HAP-1 (cell line): ENCODE measurements around the gene ZNHIT2.
A peak's percentile ranks its signal among the peaks of the same experiment; 100 is the strongest.

Experiments used
- DNase-seq, 2 experiments: peaks; one replicate each; pipeline ENCODE4 v3.0.0-alpha.2; 2016 to 2020; ENCODE audit warnings: low spot score in 2 of 2
- H3K27me3 ChIP-seq: fragments of 250-450 bp; sonication (Bioruptor Pico); 2 replicates; pipeline ENCODE4 v1.5.1; 2020; ENCODE audit warnings: low read depth, mild to moderate bottlenecking, moderate library complexity
- H3K36me3 ChIP-seq: fragments of 250-450 bp; sonication (Bioruptor Pico); replicated peaks from 2 replicates; pipeline ENCODE4 v1.5.1; 2020; ENCODE audit warnings: mild to moderate bottlenecking
- H3K4me1 ChIP-seq: fragments of 250-450 bp; sonication (Bioruptor Pico); 2 replicates; pipeline ENCODE4 v1.5.1; 2020; ENCODE audit warnings: mild to moderate bottlenecking
- H3K4me3 ChIP-seq: fragments of 250-450 bp; sonication (Bioruptor Pico); 2 replicates; pipeline ENCODE4 v1.5.1; 2020; ENCODE audit warnings: mild to moderate bottlenecking, moderate library complexity
- H3K9me3 ChIP-seq: fragments of 250-450 bp; sonication (Bioruptor Pico); 2 replicates; pipeline ENCODE4 v1.5.1; 2020; ENCODE audit warnings: mild to moderate bottlenecking, moderate library complexity
- in situ Hi-C: fragments of 300-500 bp; cut with MboI; formaldehyde crosslinking; loops from 3 replicates; pipeline ENCODE4 v1.14.3; 2020; ENCODE audit warnings: low sequenced_read_pairs, inconsistent platforms, mixed read lengths

Gene ZNHIT2

DNA sequence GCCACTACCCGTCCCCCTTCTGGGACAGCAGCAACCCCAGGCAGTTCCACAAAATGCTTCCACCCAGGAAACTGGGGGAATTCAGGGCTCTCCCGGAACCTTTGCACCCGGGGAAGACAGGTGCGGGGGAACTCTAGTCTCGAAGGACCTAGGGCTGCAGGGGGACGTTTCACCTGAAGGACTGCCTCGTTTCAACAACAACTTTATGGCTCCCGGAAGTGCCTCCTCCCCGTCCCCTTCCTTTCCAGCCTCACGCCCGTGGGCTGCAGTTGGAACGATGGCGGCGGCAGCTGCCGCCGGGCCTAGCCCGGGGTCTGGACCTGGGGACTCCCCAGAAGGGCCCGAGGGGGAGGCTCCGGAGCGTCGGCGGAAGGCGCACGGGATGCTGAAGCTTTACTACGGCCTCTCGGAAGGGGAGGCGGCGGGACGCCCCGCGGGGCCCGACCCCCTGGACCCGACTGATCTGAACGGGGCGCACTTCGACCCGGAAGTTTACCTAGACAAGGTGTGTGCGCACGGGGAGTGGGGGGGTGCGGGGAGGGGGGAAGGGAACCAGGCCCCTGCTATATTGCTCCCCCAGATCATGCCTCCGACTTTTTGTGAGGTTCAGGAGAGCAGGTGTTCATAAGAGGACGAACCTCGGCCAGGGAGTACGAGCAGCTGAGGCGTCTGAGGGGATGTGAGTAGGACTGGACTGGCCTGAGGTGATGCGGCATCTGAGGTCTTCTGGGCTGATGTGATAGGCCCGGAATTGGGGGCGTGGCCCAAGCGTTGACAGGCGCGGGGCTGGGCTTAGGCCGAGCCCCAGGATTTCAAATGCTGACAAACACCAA, 21.3 kb downstream of the ZNHIT2 start, which contains the start of gene VPS51:
VPS51 (plus strand) TSS at position 241 of the 833 bp plus-strand sequence; CDS start at position 278, 37 bp downstream.
- Histone ChIP-seq H3K4me3 (peak within 1 kb of the TSS; percentile 91), H3K9me3 (no peaks in the 10 kb centered on the region), H3K4me1 (peaks cover 3% of the 10 kb centered on the region; the same call in 1 of the 2 replicates), H3K36me3 (no peaks in the 10 kb centered on the region), H3K27me3 (no peaks in the 10 kb centered on the region)
- in situ Hi-C loops: no loop called here
- DNase-seq: peak; percentile 84 to 91

DNA sequence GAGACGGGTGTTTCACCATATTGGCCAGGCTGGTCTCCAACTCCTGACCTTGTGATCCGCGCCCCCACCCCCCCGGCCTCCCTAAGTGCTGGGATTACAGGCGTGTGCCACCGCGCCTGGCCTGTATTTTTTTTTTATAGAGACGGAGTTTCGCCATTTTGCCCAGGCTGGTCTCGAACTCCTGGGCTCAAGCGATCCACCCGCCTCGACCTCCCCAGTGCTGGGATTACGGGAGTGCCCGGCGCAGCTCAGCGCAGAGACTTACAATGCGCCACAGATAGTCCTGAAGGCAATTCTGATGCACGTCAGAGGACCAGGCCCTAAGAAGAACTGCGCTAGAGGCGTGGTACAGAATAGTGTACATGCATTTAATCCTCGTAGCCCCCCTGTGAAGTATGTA, 22.1 kb downstream of the ZNHIT2 start:
- no peaks in the 10 kb centered on the region for H3K36me3 ChIP-seq
- H3K27me3 ChIP-seq: no peaks in the 10 kb centered on the region
- H3K4me1 ChIP-seq: peaks cover 3% of the 10 kb centered on the region; the same call in 1 of the 2 replicates
- DNase-seq: no peak
- no peaks in the 10 kb centered on the region for H3K9me3 ChIP-seq
- H3K4me3 ChIP-seq: peak overlapping the region; percentile 91
- in situ Hi-C loops: no loop called here

DNA sequence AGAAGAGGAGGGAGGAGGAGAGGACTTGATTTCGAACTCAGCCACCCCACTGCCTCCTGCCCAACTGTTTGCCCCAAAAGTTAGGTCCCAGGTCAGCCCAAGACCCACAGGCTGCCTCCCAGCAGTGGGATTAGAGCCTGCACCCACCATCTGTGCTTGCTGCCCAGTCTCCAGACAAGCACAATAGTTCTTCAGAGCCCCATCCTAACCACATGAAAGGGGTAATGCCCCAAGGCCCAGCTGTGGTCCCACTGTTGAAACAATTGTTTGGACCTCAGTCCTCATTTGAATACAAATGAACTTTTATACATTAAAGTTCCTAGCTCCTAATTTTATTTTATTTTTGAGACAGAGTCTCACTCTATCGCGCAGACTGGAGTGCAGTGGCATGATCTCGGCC, 26.9 kb downstream of the ZNHIT2 start:
- in situ Hi-C loops: no loop called here
- DNase-seq: no peak
- Histone ChIP-seq H3K4me1 (peaks cover under 1% of the 10 kb centered on the region; the same call in 1 of the 2 replicates), H3K27me3 (no peaks in the 10 kb centered on the region), H3K9me3 (no peaks in the 10 kb centered on the region), H3K4me3 (no peak overlapping the region), H3K36me3 (peaks cover 19% of the 10 kb centered on the region)

DNA sequence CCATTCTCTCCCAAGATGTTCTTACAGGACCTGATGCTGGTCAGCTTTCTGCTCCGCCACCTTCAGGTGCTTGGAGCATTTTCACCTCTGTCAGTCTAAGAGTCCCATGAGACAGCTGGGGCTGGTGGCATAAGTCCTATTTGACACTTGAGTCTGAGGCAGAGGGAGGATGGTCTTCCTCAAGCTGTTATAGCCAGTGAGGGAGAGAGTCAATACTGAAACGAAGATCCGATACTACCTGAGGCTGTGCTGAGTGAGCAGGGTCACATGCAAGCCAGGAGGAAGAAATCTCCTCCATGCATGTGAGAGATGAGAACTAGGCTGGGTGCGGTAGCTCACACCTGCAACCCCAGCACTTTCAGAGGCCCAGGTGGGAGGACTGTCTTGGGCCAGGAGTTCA, 27.9 kb downstream of the ZNHIT2 start:
- in situ Hi-C loops: no loop called here
- peaks cover 19% of the 10 kb centered on the region for H3K36me3 ChIP-seq

DNA sequence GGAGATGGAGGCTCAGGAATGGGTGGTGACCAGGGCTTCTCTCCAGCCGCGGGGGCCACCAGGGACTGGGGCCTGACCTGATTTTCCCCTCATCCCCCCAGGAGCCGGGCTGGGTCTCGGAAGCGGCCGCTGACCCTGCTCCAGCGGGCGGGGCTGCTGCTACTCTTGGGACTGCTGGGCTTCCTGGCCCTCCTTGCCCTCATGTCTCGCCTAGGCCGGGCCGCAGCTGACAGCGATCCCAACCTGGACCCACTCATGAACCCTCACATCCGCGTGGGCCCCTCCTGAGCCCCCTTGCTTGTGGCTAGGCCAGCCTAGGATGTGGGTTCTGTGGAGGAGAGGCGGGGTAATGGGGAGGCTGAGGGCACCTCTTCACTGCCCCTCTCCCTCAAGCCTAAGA, 29.7 kb downstream of the ZNHIT2 start:
- no peak for DNase-seq
- Histone ChIP-seq H3K27me3 (no peaks in the 10 kb centered on the region), H3K4me3 (no peak overlapping the region), H3K9me3 (no peaks in the 10 kb centered on the region), H3K36me3 (peaks cover 26% of the 10 kb centered on the region), H3K4me1 (peaks cover 2% of the 10 kb centered on the region; the same call in 1 of the 2 replicates)
- in situ Hi-C loops: no loop called here

More for the DNA sequence above, 27.9 kb downstream of the ZNHIT2 start:
- H3K4me3 ChIP-seq: no peak overlapping the region
- H3K9me3 ChIP-seq: no peaks in the 10 kb centered on the region
- DNase-seq: no peak
- no peaks in the 10 kb centered on the region for H3K27me3 ChIP-seq
- no peaks in the 10 kb centered on the region for H3K4me1 ChIP-seq

DNA sequence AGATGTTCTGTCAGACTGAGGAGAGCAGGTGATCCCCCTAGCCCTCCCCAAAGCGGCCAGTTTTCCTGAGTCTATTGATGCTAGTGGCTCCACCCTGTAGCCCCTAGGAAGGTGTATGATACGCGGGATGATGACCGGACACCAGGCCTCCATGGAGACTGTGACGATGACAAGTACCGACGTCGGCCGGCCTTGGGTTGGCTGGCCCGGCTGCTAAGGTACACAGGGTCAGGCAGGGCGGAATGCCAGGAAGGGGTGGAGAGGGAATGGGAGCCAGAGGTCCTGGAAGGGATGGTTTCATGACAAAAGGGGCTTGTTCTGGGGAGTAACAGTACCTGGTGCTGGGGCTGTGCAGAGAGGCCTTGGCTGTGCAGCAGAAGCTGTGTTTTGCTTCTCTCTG, 30.3 kb downstream of the ZNHIT2 start:
- H3K4me3 ChIP-seq: no peak overlapping the region
- H3K36me3 ChIP-seq: peaks cover 30% of the 10 kb centered on the region
- no peaks in the 10 kb centered on the region for H3K9me3 ChIP-seq
- H3K27me3 ChIP-seq: no peaks in the 10 kb centered on the region
- no peak for DNase-seq
- in situ Hi-C loops: no loop called here
- H3K4me1 ChIP-seq: peaks cover 6% of the 10 kb centered on the region

DNA sequence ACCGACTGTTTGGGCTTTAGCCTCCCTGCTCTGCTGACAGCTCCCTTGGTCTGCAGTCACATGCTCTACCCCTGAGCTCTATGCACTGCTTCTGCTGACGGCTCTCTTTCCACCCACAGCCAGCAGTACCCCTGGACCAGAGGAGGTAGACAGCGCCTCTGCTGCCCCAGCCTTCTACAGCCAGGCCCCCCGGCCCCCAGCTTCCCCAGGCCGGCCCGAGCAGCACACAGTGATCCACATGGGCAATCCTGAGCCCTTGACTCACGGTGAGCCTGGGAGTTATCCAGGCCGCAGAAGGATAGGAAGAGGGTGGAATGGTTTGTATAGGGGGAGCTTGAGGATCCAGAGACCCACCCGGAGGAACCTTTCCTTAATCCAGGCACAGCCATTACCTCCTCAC, 30.7 kb downstream of the ZNHIT2 start:
- H3K4me1 ChIP-seq: peaks cover 6% of the 10 kb centered on the region
- H3K9me3 ChIP-seq: no peaks in the 10 kb centered on the region
- no peak for DNase-seq
- no peaks in the 10 kb centered on the region for H3K27me3 ChIP-seq
- H3K36me3 ChIP-seq: peaks cover 34% of the 10 kb centered on the region
- H3K4me3 ChIP-seq: no peak overlapping the region
- in situ Hi-C loops: no loop called here

DNA sequence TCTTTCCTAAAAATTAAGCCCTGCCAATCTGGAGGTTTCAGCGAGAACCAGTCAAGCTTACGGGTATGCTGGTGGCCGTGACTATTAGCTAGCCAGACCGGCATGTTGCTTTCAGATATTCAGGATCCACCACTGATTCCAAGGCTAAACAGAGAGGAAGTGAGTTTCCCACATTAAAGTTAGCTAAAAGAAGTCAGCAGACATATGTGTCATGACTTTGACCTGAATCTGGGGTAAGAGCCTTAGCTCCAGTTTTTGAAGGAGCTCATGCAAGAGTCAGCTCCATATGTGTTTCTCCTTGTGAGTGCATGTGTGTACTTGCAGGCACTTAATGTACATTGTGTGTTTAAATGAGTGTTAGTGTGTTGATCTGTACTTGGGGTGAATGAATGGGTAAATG, 32.1 kb downstream of the ZNHIT2 start:
- Histone ChIP-seq H3K27me3 (no peaks in the 10 kb centered on the region), H3K9me3 (no peaks in the 10 kb centered on the region), H3K4me1 (peaks cover 6% of the 10 kb centered on the region), H3K4me3 (no peak overlapping the region), H3K36me3 (peaks cover 47% of the 10 kb centered on the region)
- DNase-seq: no peak
- in situ Hi-C loops: no loop called here

DNA sequence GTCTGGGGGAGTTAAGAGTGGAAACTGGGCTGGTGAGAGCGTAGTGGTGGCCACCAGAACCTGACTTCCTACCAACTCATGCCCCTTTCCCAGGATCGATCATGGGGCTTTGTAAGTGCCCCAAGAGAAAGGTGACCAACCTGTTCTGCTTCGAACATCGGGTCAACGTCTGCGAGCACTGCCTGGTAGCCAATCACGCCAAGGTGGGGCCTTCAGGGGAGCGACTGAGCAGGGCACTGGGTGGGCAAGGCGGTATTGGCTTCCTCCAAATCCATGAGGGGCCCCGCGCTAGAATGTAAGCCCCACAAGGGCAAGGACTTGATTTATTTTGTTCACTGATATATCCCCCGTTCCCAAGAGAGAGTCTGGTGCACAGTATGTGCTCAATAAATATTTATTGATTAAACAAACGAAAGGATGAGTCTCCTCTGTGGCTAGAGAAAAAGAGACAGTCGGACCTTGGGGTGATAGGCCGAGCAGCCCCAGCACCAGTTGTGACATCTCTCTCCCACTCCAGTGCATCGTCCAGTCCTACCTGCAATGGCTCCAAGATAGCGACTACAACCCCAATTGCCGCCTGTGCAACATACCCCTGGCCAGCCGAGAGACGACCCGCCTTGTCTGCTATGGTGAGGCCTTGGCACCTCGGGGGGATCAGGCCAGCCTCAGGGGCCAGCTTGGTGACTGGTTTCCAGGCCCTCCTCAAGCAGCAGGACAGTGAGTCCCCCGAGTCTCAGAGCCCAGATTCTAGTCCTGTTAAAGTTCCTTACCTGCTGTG, 32.7 kb downstream of the ZNHIT2 start:
- H3K36me3 ChIP-seq: peaks cover 54% of the 10 kb centered on the region
- no peaks in the 10 kb centered on the region for H3K9me3 ChIP-seq
- H3K4me3 ChIP-seq: peak overlapping the region; percentile 98
- H3K27me3 ChIP-seq: no peaks in the 10 kb centered on the region
- in situ Hi-C loops: no loop called here
- H3K4me1 ChIP-seq: peaks cover 6% of the 10 kb centered on the region
- no peak for DNase-seq

DNA sequence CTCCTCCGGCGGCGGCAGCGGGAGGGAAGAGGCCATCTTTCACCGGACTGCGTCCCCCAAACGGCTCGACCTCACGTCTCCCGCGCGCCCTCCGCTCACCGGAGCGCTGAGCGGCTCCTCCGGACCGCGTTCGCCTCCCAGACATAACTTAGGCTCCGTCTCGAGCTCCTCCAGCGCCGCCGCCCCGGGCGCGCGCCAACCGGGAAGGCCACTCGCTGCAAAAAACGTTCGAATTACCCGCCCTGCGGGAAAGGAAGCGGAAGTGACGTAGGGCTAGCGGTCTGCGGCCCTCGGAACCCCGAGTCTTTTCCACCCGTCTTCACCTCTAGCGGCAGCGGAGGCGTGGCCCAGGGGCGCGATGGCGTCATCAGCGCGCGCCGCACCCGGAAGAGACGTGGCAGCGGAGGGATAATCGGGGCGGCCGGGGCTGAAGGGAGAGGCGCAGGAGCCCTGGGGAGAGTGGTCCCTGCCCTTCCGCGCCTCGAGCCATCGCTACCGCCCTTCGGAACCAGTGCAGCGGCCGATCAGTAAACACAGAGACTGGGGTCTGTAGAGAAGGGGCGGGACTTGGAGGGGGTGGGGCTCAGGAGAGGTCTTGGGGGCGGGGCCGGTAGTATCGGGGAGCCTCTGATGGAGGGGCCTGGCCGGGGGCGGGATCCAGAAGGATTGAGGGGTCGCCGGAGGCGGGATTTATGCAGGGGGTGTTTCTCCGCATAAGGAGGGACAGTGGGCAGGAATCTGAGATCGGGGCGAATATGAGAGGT, 33.5 kb downstream of the ZNHIT2 start, which contains the start of the genes CDCA5 and ZFPL1:
CDCA5 (minus strand) TSS at position 207 of the 764 bp plus-strand sequence; CDS start at position 145, 62 bp downstream.
ZFPL1 (plus strand) TSS at position 389 of the 764 bp plus-strand sequence. CDS start 477 bp downstream, outside the sequence.
- peak within 1 kb of the TSS; percentile 98 for H3K4me3 ChIP-seq
- peaks cover 62% of the 10 kb centered on the region for H3K36me3 ChIP-seq
- peak; percentile 94 to 96 for DNase-seq
- H3K4me1 ChIP-seq: peaks cover 6% of the 10 kb centered on the region
- H3K27me3 ChIP-seq: no peaks in the 10 kb centered on the region
- no peaks in the 10 kb centered on the region for H3K9me3 ChIP-seq
- in situ Hi-C loops: no loop called here

DNA sequence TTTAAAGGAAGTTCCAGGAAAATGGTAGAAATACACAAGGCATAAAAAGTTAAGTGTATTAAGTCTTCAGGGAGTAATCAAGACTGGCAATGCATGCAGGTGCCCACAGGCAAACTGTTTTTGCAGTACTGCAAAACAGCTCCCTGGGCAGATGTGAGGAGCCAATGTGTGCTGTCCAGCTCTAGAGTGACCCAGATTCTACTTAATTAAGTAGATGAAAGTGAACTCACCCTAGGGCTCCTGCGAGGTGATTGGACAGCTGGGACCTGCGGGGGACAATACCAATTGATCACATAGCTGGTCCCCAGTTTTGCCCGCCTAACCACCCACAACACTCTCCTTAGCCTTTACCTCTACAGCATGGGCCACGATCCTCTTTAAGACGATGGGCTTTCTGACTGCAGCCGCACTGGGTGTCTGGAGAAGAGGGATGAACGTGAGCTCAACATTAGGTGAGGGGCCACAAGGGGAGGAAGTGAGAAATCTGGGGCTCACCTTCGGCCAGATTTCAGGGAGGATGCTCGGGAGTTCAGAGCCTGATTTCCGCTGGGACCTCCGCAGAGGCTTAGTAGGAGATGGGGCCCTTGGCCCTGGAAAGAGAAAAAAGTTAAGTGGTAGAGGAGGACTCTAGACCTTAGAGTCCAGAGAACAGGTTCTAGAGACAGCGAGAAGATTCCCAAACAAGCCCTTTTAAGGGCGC, 34.2 kb downstream of the ZNHIT2 start:
- H3K36me3 ChIP-seq: peaks cover 69% of the 10 kb centered on the region
- no peaks in the 10 kb centered on the region for H3K27me3 ChIP-seq
- peaks cover 6% of the 10 kb centered on the region for H3K4me1 ChIP-seq
- DNase-seq: no peak
- peak overlapping the region; percentile 98 for H3K4me3 ChIP-seq
- in situ Hi-C loops: no loop called here
- no peaks in the 10 kb centered on the region for H3K9me3 ChIP-seq

DNA sequence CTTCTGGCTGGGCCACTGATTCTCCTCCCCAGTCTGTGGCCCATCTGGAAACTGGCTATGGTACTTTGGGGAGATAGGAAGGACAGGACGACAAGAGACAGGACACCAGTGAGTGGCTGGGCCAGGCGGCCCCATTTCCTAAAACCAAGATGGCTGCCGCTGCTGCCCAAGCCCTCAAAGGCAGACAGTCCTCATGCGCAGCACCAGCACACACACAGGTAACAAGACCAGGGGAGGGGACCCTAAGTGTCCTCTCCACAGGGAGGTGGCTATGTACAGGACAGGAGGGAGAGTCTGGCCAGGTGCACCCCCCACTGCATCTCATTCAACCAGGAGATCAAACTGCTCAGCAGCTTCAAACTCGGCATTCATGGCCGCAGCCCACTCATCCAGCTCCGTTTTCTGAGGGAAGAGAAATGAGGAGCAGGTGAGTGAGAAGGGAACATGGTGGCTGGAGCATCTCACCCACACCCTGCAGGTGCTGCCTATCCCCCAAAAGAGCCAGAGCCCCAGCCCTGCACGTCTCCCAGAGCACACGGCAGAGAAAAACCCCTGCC, 38.6 kb downstream of the ZNHIT2 start:
- H3K9me3 ChIP-seq: no peaks in the 10 kb centered on the region
- peaks cover 77% of the 10 kb centered on the region for H3K36me3 ChIP-seq
- H3K4me3 ChIP-seq: no peak overlapping the region
- H3K27me3 ChIP-seq: no peaks in the 10 kb centered on the region
- no peak for DNase-seq
- peaks cover 6% of the 10 kb centered on the region for H3K4me1 ChIP-seq
- in situ Hi-C loops: no loop called here
